ENCODE results near the gene NUP188. TPM values are rescaled to one million over a fixed set of nuclear protein-coding genes. Genes with fewer than 3 reads are reported as not detected.

Gene NUP188, protein sequence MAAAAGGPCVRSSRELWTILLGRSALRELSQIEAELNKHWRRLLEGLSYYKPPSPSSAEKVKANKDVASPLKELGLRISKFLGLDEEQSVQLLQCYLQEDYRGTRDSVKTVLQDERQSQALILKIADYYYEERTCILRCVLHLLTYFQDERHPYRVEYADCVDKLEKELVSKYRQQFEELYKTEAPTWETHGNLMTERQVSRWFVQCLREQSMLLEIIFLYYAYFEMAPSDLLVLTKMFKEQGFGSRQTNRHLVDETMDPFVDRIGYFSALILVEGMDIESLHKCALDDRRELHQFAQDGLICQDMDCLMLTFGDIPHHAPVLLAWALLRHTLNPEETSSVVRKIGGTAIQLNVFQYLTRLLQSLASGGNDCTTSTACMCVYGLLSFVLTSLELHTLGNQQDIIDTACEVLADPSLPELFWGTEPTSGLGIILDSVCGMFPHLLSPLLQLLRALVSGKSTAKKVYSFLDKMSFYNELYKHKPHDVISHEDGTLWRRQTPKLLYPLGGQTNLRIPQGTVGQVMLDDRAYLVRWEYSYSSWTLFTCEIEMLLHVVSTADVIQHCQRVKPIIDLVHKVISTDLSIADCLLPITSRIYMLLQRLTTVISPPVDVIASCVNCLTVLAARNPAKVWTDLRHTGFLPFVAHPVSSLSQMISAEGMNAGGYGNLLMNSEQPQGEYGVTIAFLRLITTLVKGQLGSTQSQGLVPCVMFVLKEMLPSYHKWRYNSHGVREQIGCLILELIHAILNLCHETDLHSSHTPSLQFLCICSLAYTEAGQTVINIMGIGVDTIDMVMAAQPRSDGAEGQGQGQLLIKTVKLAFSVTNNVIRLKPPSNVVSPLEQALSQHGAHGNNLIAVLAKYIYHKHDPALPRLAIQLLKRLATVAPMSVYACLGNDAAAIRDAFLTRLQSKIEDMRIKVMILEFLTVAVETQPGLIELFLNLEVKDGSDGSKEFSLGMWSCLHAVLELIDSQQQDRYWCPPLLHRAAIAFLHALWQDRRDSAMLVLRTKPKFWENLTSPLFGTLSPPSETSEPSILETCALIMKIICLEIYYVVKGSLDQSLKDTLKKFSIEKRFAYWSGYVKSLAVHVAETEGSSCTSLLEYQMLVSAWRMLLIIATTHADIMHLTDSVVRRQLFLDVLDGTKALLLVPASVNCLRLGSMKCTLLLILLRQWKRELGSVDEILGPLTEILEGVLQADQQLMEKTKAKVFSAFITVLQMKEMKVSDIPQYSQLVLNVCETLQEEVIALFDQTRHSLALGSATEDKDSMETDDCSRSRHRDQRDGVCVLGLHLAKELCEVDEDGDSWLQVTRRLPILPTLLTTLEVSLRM (N-terminal part only)
- total RNA-seq (2014; rRNA removed; shearing (Covaris generic)): 55.8 and 75.5 TPM in 2 replicates

- peak; percentile 90 for DNase-seq (ENCODE audit: low spot score)
Observed at GRCh38 chr9:128947527-128948301, at the start of gene NUP188, which contains the start of gene DOLK. Gene NUP188, plus strand, starts transcription at chr9:128947699. Its CDS starts 21 bp downstream, at chr9:128947720. Gene DOLK, minus strand, starts transcription at chr9:128947603. Its CDS starts 300 bp downstream, at chr9:128947303.

- no peak for DNase-seq (ENCODE audit: low spot score)
Observed at GRCh38 chr9:128898382-128898781, 49.1 kb upstream of the NUP188 start.

DNA sequence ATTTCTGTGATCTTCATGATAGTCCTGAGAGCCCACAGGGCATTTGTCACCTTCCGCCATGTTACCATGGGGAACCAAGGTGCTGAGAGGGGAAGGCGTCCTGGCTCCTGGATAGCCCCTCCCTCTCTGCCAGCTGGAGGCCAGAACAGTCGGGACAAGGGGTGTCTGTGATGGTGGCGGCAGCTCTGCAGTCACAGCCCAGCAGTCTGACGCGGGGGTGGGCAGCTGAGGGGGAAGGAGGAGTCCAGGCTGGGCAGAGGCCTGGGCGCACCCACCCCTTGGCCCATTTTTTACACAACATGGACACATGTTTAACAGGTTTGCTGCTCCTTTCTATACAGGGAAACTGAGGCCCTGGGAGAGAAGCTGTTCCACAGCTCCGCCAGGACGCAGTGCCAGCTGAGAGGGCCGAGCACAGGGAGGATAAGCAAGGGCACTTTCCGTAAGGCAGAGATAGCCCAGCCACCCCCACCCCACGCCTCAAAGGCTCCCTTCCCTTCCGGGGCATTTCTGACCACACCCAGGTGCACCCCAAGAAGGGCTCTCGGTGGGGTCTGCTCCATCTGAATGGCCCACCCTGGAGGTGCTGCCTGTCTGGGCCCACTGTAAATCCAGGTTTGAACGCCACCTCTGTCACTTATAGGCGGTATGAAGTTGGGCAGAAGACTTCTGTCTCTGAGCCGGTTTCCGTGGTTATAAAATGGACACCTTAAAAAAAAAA, 48.5 kb upstream of the NUP188 start:
- no peak for DNase-seq (ENCODE audit: low spot score)

DNA sequence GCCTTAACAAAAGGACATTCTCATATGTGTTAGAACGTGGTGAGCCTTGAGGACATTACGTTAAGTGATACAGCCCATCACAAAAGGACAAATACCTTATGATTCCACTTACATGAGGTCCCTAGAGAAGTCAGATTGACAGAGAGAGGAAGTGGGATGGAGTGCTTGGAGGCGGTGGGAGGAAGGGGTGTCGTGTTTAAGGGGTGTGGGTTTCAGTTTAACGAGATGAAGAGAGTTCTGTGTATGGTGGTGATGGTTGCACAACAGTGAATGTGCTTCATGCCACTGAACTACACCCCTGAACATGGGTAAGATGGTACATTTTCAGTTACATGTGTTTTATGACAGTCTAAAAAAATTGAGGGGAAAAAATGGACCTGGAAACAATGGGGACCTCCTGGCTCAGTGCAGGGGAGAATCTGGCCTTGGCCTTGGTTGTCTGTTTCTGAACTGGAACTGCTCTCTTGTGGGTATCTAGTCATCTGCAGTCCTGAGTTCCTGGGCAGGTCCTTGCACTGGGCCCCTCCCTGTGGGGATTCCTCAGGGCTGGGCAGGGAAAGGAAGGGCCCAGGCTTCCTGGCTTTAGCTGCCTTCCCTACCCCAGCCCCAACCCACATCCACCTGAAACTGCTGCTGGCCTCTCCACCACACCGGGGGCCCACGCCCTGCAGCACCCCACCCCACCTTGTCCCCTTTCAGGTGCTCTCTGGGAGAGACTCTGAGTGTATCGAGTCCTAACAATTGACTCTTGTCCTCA, 47.8 kb upstream of the NUP188 start:
- peak; percentile 44 for DNase-seq (ENCODE audit: low spot score)

GRCh38 chr9:128901379-128901778, 46.1 kb upstream of the NUP188 start:
- no peak for DNase-seq (ENCODE audit: low spot score)

GRCh38 chr9:128901822-128902221, 45.7 kb upstream of the NUP188 start:
- no peak for DNase-seq (ENCODE audit: low spot score)

DNA sequence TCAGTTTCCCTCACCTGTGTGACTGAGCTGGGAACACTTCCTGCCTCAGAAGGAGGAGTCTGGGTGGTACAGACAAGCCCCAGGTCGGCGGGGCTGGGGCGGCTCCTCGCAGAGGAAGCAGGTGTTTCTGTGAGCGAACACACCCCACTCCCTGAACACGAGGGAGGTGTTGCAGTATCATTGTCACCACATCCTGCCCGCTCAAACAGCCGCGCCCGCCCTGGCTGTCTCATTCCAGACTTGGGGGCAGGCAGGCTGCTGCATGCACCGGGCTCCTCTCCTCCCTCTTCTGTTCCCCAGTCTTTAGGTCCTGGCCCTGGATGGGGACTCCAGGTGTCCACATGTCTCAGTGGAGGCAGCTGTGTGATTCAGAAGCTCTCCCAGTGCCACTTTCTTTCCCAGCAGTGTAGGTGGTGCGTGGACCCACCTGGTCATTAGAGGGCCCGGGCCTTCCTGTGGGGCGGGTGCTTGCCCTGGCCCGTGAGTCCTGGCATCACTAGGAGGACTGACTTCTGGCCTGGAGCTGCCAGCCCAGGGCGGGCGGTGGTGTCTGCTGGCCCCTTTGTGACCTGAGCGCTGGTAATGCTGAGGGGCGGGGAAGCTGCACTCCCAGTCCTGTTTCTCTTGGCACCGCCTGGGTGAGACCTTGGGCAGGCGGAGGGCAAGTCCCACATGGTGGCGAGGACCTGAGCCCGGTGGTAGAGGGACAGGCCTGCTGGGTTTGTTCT, 45.0 kb upstream of the NUP188 start:
- peak; percentile 79 for DNase-seq (ENCODE audit: low spot score)

DNA sequence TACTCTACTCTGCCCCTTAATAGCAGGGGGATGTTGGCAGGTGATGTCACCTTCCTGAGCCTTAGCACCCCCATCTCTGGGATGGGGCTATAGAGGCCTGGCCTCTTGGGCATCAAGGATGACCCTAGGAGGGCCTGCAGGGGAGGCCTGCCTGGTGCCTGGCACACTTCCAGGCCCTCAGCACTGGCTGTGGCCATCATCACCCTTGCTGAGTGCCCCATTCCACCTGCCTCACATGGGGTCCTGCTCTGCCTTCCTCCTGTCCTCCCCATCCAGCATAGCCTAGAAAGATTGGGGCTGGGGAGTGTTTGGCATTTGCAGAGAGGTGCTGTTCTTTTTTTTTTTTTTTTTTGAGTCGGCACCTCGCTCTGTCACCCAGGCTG, 44.4 kb upstream of the NUP188 start:
- DNase-seq (ENCODE audit: low spot score): no peak

GRCh38 chr9:128903871-128904620, 43.5 kb upstream of the NUP188 start:
- DNase-seq (ENCODE audit: low spot score): no peak

- DNase-seq (ENCODE audit: low spot score): no peak
Observed at GRCh38 chr9:128905964-128906363, 41.5 kb upstream of the NUP188 start.

DNA sequence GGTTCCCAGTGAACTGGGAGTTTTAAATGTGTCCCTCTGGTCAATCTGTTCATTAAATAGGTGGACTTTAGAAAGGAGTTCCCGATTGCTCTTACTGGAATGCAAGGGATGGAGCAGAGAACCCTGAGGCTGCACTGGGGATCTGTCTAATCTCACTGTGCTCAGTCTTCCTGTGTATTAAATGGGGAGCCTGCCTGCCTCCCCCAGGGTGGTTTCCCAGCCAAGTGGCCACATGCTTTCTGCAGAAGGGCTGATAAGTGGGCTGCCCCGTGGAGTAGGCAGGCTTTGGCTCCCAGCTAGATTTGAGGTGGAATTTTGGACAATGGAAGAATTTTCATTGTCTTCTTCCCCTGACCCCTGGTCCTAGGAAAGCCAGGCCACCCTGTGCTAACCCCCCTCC, 40.8 kb upstream of the NUP188 start:
- no peak for DNase-seq (ENCODE audit: low spot score)

GRCh38 chr9:128908372-128908771, 39.1 kb upstream of the NUP188 start:
- DNase-seq (ENCODE audit: low spot score): no peak

- DNase-seq (ENCODE audit: low spot score): no peak
Observed at GRCh38 chr9:128909859-128910258, 37.6 kb upstream of the NUP188 start.

DNA sequence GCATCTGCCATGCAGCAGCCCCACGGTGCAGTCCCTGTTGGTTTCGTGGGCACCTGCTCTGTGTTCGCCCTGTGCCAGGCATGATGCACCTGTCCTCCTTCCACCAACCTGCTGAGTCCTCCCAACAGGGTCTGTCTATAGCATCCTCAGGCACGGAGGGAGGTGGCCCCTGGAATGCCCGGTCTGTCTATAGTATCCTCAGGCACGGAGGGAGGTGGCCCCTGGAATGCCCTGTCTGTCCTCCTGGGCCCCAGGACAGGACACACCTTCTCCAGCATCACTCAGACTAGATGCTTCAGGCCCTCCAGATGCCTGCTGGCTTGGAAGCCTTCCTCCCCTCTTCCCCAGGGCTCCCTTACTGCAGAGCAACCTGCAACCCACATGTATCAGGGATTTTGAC, 36.6 kb upstream of the NUP188 start:
- DNase-seq (ENCODE audit: low spot score): no peak

- no peak for DNase-seq (ENCODE audit: low spot score)
Observed at GRCh38 chr9:128911529-128912035, 35.9 kb upstream of the NUP188 start.

GRCh38 chr9:128912270-128912853, 35.1 kb upstream of the NUP188 start:
- peak; percentile 47 for DNase-seq (ENCODE audit: low spot score)

Measured in HT-29 (cell line).